A549 (cell line): ENCODE data around the gene CTDSPL. TPM values are rescaled to one million over a fixed set of nuclear protein-coding genes. Genes with fewer than 3 reads are reported as not detected.

Experiments
- polyA plus RNA-seq, 4 experiments: library from polyadenylated mRNA; depleted of rRNA in 3 of 4; stranded (reverse); fragments of >200 nt; fragmentation: RNase III in 1 of 4; extraction: RNeasy Plus Mini Kit Qiagen cat#74134 plus additional on column Dnase treatment in 1 of 4; gene quantifications; 2 replicates in 3 of 4; 3 replicates in 1 of 4; pipeline ENCODE4 v1.2.3, GENCODE V29; 2011 to 2017
- small RNA-seq, 6 experiments: library from RNA; depleted of rRNA; stranded (forward); fragments of <200 nt; gene quantifications; one replicate each; pipeline ENCODE3, GENCODE V24; 2012

CTDSPL gene
- polyA plus RNA-seq, 2 of the 4 experiments (the other 2 are of a cell fraction), result 9.9 to 35.1 TPM

Small RNAs within 50 kb of the gene (small RNA-seq; reads per million reads assigned to genes)
- gene MIR26A1, result 2.1 to 29,123 (median 62.3) reads per million in 6 experiments
- 0 reads per million in 6 experiments for gene RF00019

Other genes starting within 250 kb of the CTDSPL start
- 0.22 and 0.49 TPM in 2 replicates for gene VILL, start 128.9 kb downstream of the CTDSPL start, polyA plus RNA-seq (2011; rRNA removed)
- 0.04 to 0.08 TPM (median 0.05 TPM) in 3 replicates for gene VILL, start 128.9 kb downstream of the CTDSPL start, polyA plus RNA-seq (2017; fragmentation: RNase III; extraction: RNeasy Plus Mini Kit Qiagen cat#74134 plus additional on column Dnase treatment)
- 4.8 and 6.0 TPM in 2 replicates for gene PLCD1, start 167.8 kb downstream of the CTDSPL start, polyA plus RNA-seq (2011; rRNA removed)
- 3.7 to 5.3 TPM (median 3.9 TPM) in 3 replicates for gene PLCD1, start 167.8 kb downstream of the CTDSPL start, polyA plus RNA-seq (2017; fragmentation: RNase III; extraction: RNeasy Plus Mini Kit Qiagen cat#74134 plus additional on column Dnase treatment)
- gene DLEC1, start 177.3 kb downstream of the CTDSPL start, polyA plus RNA-seq (2011; rRNA removed), result 0.10 and 0.13 TPM in 2 replicates
- 0.03 to 0.07 TPM in 2 of 3 replicates, not detected in the other for gene DLEC1, start 177.3 kb downstream of the CTDSPL start, polyA plus RNA-seq (2017; fragmentation: RNase III; extraction: RNeasy Plus Mini Kit Qiagen cat#74134 plus additional on column Dnase treatment)